T-cell (primary cell): ENCODE data around the gene TFF2. TPM values are rescaled to one million over a fixed set of nuclear protein-coding genes. Genes with fewer than 3 reads are reported as not detected.

ENCODE experiments used
- ATAC-seq, 4 experiments: fragments of 200-7000 bp in 3 of 4; fragments of 150-1000 bp in 1 of 4; cut with Tn5 transposase; replicated peaks in 1 of 4; 1 replicate in 3 of 4; 2 replicates in 1 of 4; pipeline ENCODE4 v1.10.0; 2021; ENCODE audit warnings: moderate library complexity in 3 of 4, mild to moderate bottlenecking in 2 of 4, moderate number of reproducible peaks in 1 of 4
- CTCF ChIA-PET, 2 donors: fragments of 300-600 bp; sonication (Branson Sonifier 250); formaldehyde crosslinking; loops; one replicate each; lab custom pipeline; 2022; ENCODE audit warnings: antibody characterized with exemption in 2 of 2; lab: Charles Lee
- POLR2A ChIA-PET, 2 donors: fragments of 300-600 bp; sonication (Branson Sonifier 250); formaldehyde crosslinking; loops; one replicate each; lab custom pipeline; 2022; ENCODE audit warnings: antibody characterized with exemption in 2 of 2; lab: Charles Lee
- DNase-seq, 35 experiments: peaks; one replicate each; pipeline versions ENCODE4 v3.0.0 to v3.0.0-alpha.2; 2013 to 2023
- H3K27ac ChIP-seq: one replicate; pipeline ENCODE4 v1.5.1; 2013; ENCODE audit warnings: low read length
- H3K27me3 ChIP-seq, 2 experiments: replicated peaks in 1 of 2; 1 replicate in 1 of 2; 2 replicates in 1 of 2; pipeline versions ENCODE4 v1.6.1 to v1.7.0; 2013; ENCODE audit warnings: low read length in 1 of 2, mixed read lengths in 1 of 2; ENCODE audit not compliant: control insufficient read depth in 2 of 2, insufficient read depth in 2 of 2; ENCODE audit errors: extremely low read depth in 1 of 2
- H3K36me3 ChIP-seq, 2 donors: 1 replicate in 1 of 2; 2 replicates in 1 of 2; pipeline versions ENCODE4 v1.6.1 to v1.7.0; 2013; ENCODE audit warnings: low read length in 1 of 2; ENCODE audit not compliant: control insufficient read depth in 2 of 2, insufficient read depth in 1 of 2; ENCODE audit errors: extremely low read depth in 1 of 2
- H3K4me1 ChIP-seq, 2 experiments: 1 replicate in 1 of 2; 2 replicates in 1 of 2; pipeline versions ENCODE4 v1.6.1 to v1.7.0; 2013; ENCODE audit warnings: low read length in 2 of 2, mixed read lengths in 1 of 2; ENCODE audit not compliant: insufficient read depth in 2 of 2, control insufficient read depth in 1 of 2; ENCODE audit errors: extremely low read depth in 1 of 2
- H3K4me3 ChIP-seq, 2 donors: 1 replicate in 1 of 2; 2 replicates in 1 of 2; pipeline versions ENCODE4 v1.5.1 to v1.7.0; 2013; ENCODE audit warnings: mild to moderate bottlenecking in 2 of 2, low read length in 1 of 2, moderate library complexity in 1 of 2; ENCODE audit not compliant: control insufficient read depth in 1 of 2; ENCODE audit errors: extremely low read depth in 1 of 2
- H3K9me3 ChIP-seq: 2 replicates; pipeline ENCODE4 v1.7.0; 2013
- H3K27ac Mint-ChIP-seq, 2 donors: one replicate each; pipeline ENCODE4 v1.8.0; 2020 to 2021; ENCODE audit warnings: mild to moderate bottlenecking in 2 of 2, mixed read lengths in 2 of 2
- H3K27me3 Mint-ChIP-seq, 2 donors: one replicate each; pipeline ENCODE4 v1.8.0; 2021 to 2022; ENCODE audit warnings: mixed read lengths in 2 of 2
- H3K36me3 Mint-ChIP-seq: one replicate; pipeline ENCODE4 v1.8.0; 2021; ENCODE audit warnings: mixed read lengths
- H3K4me1 Mint-ChIP-seq, 3 donors: one replicate each; pipeline ENCODE4 v1.8.0; 2020 to 2022; ENCODE audit warnings: mixed read lengths in 3 of 3, mild to moderate bottlenecking in 1 of 3
- H3K4me3 Mint-ChIP-seq, 3 donors: one replicate each; pipeline ENCODE4 v1.8.0; 2020 to 2022; ENCODE audit warnings: mild to moderate bottlenecking in 3 of 3, mixed read lengths in 3 of 3, moderate library complexity in 3 of 3
- H3K9me3 Mint-ChIP-seq, 3 donors: one replicate each; pipeline ENCODE4 v1.8.0; 2020 to 2022; ENCODE audit warnings: mixed read lengths in 3 of 3
- WGBS: methylation state at CpG from one replicate; pipeline ENCODE4 v1.1.5; 2013; ENCODE audit warnings: missing lambda C conversion rate; ENCODE audit not compliant: insufficient coverage; 5-methylcytosine and 5-hydroxymethylcytosine counted together
- total RNA-seq, 35 experiments: library from RNA in 6 of 35; stranded (reverse) in 6 of 35; fragments of 120-200 nt in 1 of 35; gene quantifications; one replicate each; pipeline versions ENCODE4 v1.2.1 to v1.2.4 and lab custom pipeline; 2013 to 2026

Gene TFF2
- total RNA-seq, 5 donors from 2014 or later (not counting 1 experiment from before 2014, with no cell fraction given): 0.38 TPM; not detected in 4

- 88% methylated on average over 27 of the region's 32 CpGs for WGBS
- peaks cover 5 to 8% of the 10 kb centered on the region in 2 experiments for H3K4me1 ChIP-seq
- H3K9me3 ChIP-seq: no peaks in the 10 kb centered on the region
- peaks cover under 1% of the 10 kb centered on the region in 3 donors for H3K9me3 Mint-ChIP-seq
- peaks cover under 1% of the 10 kb centered on the region for H3K36me3 Mint-ChIP-seq
- no peak overlapping the region for H3K4me3 Mint-ChIP-seq
- H3K4me1 Mint-ChIP-seq: peaks cover 10 to 15% (median 13%) of the 10 kb centered on the region in 3 donors
- H3K27ac ChIP-seq: no peak overlapping the region
- no peaks in the 10 kb centered on the region for H3K36me3 ChIP-seq
- no peak overlapping the region for H3K27ac Mint-ChIP-seq
- peaks cover 0 to 25% of the 10 kb centered on the region in 2 experiments for H3K27me3 ChIP-seq
- H3K4me3 ChIP-seq: no peak overlapping the region
- ATAC-seq (no peak), DNase-seq (peak in 3 of 35 experiments; percentile 39 to 57 (median 47))
- ChIA-PET POLR2A (no interaction called here), CTCF (no interaction called here)
- peaks cover 0 to 2% of the 10 kb centered on the region in 2 donors for H3K27me3 Mint-ChIP-seq
These were observed 25.7 kb upstream of the TFF2 start for GRCh38 chr21:42376338-42376982.

DNA sequence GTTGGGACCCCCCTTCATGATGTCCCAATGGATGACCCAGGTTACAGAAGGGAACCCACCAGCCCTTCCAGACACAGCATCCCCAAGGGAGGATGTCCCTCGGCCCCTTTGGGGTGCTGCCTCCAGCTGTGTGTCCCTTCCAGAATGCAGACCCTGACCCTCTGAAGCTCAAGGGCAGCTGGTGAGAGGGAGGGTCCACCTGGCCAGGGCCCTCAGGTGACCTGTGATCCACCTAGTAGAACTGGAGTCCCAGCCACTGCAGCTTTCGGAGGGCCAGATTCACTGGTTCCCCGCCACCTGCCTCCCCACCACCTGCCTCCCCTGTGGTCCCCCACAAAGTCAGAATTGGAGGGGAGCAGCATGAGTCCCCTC lies 25.2 kb upstream of the TFF2 start:
- no peak overlapping the region for H3K4me3 Mint-ChIP-seq
- DNase-seq: no peak
- H3K36me3 Mint-ChIP-seq: no peaks in the 10 kb centered on the region
- Histone ChIP-seq H3K27ac (no peak overlapping the region), H3K9me3 (no peaks in the 10 kb centered on the region), H3K4me1 (peaks cover 5 to 8% of the 10 kb centered on the region in 2 experiments), H3K4me3 (no peak overlapping the region), H3K27me3 (peaks cover 0 to 28% of the 10 kb centered on the region in 2 experiments), H3K36me3 (no peaks in the 10 kb centered on the region)
- no peak for ATAC-seq
- H3K4me1 Mint-ChIP-seq: peaks cover 10 to 14% (median 12%) of the 10 kb centered on the region in 3 donors
- no peak overlapping the region for H3K27ac Mint-ChIP-seq
- no peaks in the 10 kb centered on the region for H3K9me3 Mint-ChIP-seq
- CTCF ChIA-PET: no interaction called here
- POLR2A ChIA-PET: no interaction called here
- WGBS: 82% methylated on average over 2 of the region's 3 CpGs
- peaks cover 0 to 2% of the 10 kb centered on the region in 2 donors for H3K27me3 Mint-ChIP-seq

- H3K36me3 Mint-ChIP-seq: no peaks in the 10 kb centered on the region
- POLR2A ChIA-PET: interaction anchor here in 1 of 2 donors (0.6 kb wide), 1 partner anchor 743 kb away, joined by 12 read pairs; no protein-coding TSS in a partner anchor
- Histone ChIP-seq H3K27me3 (peaks cover 0 to 32% of the 10 kb centered on the region in 2 experiments), H3K36me3 (no peaks in the 10 kb centered on the region), H3K9me3 (no peaks in the 10 kb centered on the region), H3K27ac (no peak overlapping the region), H3K4me3 (no peak overlapping the region), H3K4me1 (peaks cover 5 to 8% of the 10 kb centered on the region in 2 experiments)
- WGBS: 90% methylated on average over 10 of the region's 11 CpGs
- ATAC-seq (no peak), DNase-seq (no peak)
- H3K4me3 Mint-ChIP-seq: no peak overlapping the region
- H3K27me3 Mint-ChIP-seq: peaks cover 0 to 2% of the 10 kb centered on the region in 2 donors
- H3K27ac Mint-ChIP-seq: no peak overlapping the region
- no peaks in the 10 kb centered on the region for H3K9me3 Mint-ChIP-seq
- CTCF ChIA-PET: interaction anchor here in 1 of 2 donors (0.5 to 0.6 kb wide), 2 partner anchors 28 to 612 kb away, joined by 3 read pairs; partner anchors contain the start of gene UBASH3A
- H3K4me1 Mint-ChIP-seq: peaks cover 10 to 14% (median 12%) of the 10 kb centered on the region in 3 donors
These were observed 24.7 kb upstream of the TFF2 start for GRCh38 chr21:42375506-42375905.

- Mint-ChIP-seq H3K4me1 (peaks cover 10 to 14% (median 12%) of the 10 kb centered on the region in 3 donors), H3K27me3 (peaks cover 0 to 2% of the 10 kb centered on the region in 2 donors), H3K4me3 (peak overlapping the region in 1 of 3 donors; percentile 17), H3K27ac (no peak overlapping the region), H3K9me3 (no peaks in the 10 kb centered on the region), H3K36me3 (no peaks in the 10 kb centered on the region)
- ATAC-seq: no peak
- no peak overlapping the region for H3K4me3 ChIP-seq
- peaks cover 0 to 37% of the 10 kb centered on the region in 2 experiments for H3K27me3 ChIP-seq
- ChIA-PET CTCF (interaction anchor here in 1 of 2 donors (0.5 to 1.0 kb wide), 3 partner anchors 18 to 612 kb away, joined by 3 read pairs; partner anchors contain the start of gene UBASH3A), POLR2A (interaction anchor here in 1 of 2 donors (0.6 kb wide), 1 partner anchor 743 kb away, joined by 12 read pairs; no protein-coding TSS in a partner anchor)
- H3K4me1 ChIP-seq: peaks cover 5 to 8% of the 10 kb centered on the region in 2 experiments
- H3K36me3 ChIP-seq: no peaks in the 10 kb centered on the region
- no peaks in the 10 kb centered on the region for H3K9me3 ChIP-seq
- 57% methylated on average over 17 of the region's 23 CpGs for WGBS
- no peak for DNase-seq
- no peak overlapping the region for H3K27ac ChIP-seq
These were observed 24.2 kb upstream of the TFF2 start for GRCh38 chr21:42374864-42375499.

GRCh38 chr21:42374457-42374856 lies 23.7 kb upstream of the TFF2 start:
- 83% methylated on average over 3 of the region's 7 CpGs for WGBS
- Histone ChIP-seq H3K27ac (no peak overlapping the region), H3K4me1 (peaks cover 5 to 8% of the 10 kb centered on the region in 2 experiments), H3K9me3 (no peaks in the 10 kb centered on the region), H3K4me3 (no peak overlapping the region), H3K36me3 (no peaks in the 10 kb centered on the region), H3K27me3 (peaks cover 0 to 40% of the 10 kb centered on the region in 2 experiments)
- Mint-ChIP-seq H3K36me3 (no peaks in the 10 kb centered on the region), H3K9me3 (no peaks in the 10 kb centered on the region), H3K4me1 (peaks cover 10 to 14% (median 12%) of the 10 kb centered on the region in 3 donors), H3K27ac (no peak overlapping the region), H3K4me3 (no peak overlapping the region), H3K27me3 (peaks cover 0 to 2% of the 10 kb centered on the region in 2 donors)
- no peak for ATAC-seq
- ChIA-PET POLR2A (no interaction called here), CTCF (interaction anchor here in 1 of 2 donors (1.0 kb wide), 1 partner anchor 18 kb away, joined by 3 read pairs; no protein-coding TSS in a partner anchor)
- DNase-seq: no peak

GRCh38 chr21:42373908-42374455 lies 23.2 kb upstream of the TFF2 start:
- WGBS: 90% methylated on average over 15 of the region's 16 CpGs
- POLR2A ChIA-PET: no interaction called here

More at GRCh38 chr21:42373908-42374455, 23.2 kb upstream of the TFF2 start:
- H3K27ac ChIP-seq: no peak overlapping the region
- no peak for DNase-seq
- CTCF ChIA-PET: interaction anchor here in 1 of 2 donors (1.0 kb wide), 1 partner anchor 19 kb away, joined by 3 read pairs; no protein-coding TSS in a partner anchor
- H3K4me3 Mint-ChIP-seq: no peak overlapping the region
- H3K4me1 ChIP-seq: peaks cover 5 to 8% of the 10 kb centered on the region in 2 experiments
- H3K27me3 ChIP-seq: peaks cover 0 to 40% of the 10 kb centered on the region in 2 experiments
- H3K9me3 ChIP-seq: no peaks in the 10 kb centered on the region
- H3K36me3 ChIP-seq: no peaks in the 10 kb centered on the region
- peaks cover 0 to 2% of the 10 kb centered on the region in 2 donors for H3K27me3 Mint-ChIP-seq
- no peaks in the 10 kb centered on the region for H3K9me3 Mint-ChIP-seq
- peaks cover 10 to 14% (median 12%) of the 10 kb centered on the region in 3 donors for H3K4me1 Mint-ChIP-seq
- H3K36me3 Mint-ChIP-seq: no peaks in the 10 kb centered on the region
- no peak overlapping the region for H3K4me3 ChIP-seq
- no peak for ATAC-seq
- H3K27ac Mint-ChIP-seq: no peak overlapping the region
